ENCODE measurements around the gene ACTG1. TPM values are rescaled to one million over a fixed set of nuclear protein-coding genes. Genes with fewer than 3 reads are reported as not detected.

The ACTG1 gene
- total and polyA plus RNA-seq, 2 of the 13 experiments (the other 11 are each of a cell fraction or from before 2014, with no cell fraction given): 973 to 1,138 TPM

- H3K27ac ChIP-seq (ENCODE audit: extremely low read length, insufficient read depth, low read length): no peak overlapping the region
- FAIRE-seq: no peak
- no peak overlapping the region for H2AFZ ChIP-seq (ENCODE audit: low read length)
- CTCF ChIA-PET (ENCODE audit: low intra/inter-chr PET ratio, low total read pairs): no interaction called here
- ATAC-seq: no peak
- no peaks in the 10 kb centered on the region for H3K9me3 ChIP-seq (ENCODE audit: low read length)
- DNase-seq (ENCODE audit: low spot score): peak; percentile 36
- intact Hi-C loops (cut with micrococcal nuclease; ENCODE audit: unreplicated experiment): no loop called here
- H3K4me2 ChIP-seq (ENCODE audit: low read depth, low read length): no peak overlapping the region
- WGBS (ENCODE audit: low lambda C conversion rate): 88% methylated on average over 16 of the region's 16 CpGs
- H3K79me2 ChIP-seq (ENCODE audit: insufficient read depth, low read length): peaks cover 10% of the 10 kb centered on the region
- POLR2A ChIA-PET: no interaction called here
- in situ Hi-C loops (cut with HindIII; ENCODE audit: extremely low pct_ligation_motif_present, low pct_unique_long_range_greater_than_20kb): no loop called here
- peaks cover 29% of the 10 kb centered on the region for H3K4me1 ChIP-seq (ENCODE audit: insufficient read depth, low read length)
- peaks cover 29 to 52% of the 10 kb centered on the region in 2 experiments for H3K36me3 ChIP-seq (replicated peaks in 1 of 2; ENCODE audit: control insufficient read depth in 1 of 2, insufficient read depth in 2 of 2, low read length in 2 of 2)
- no peak overlapping the region for H3K9ac ChIP-seq (ENCODE audit: insufficient read depth, low read depth, low read length)
- H4K20me1 ChIP-seq (ENCODE audit: insufficient read depth, low read length): peaks cover 4% of the 10 kb centered on the region; the same call in 1 of the 2 replicates
- BruUV-seq (replicated peaks): no TSS peak
- H3K4me3 ChIP-seq (replicated peaks in 1 of 3; ENCODE audit: insufficient read depth in 1 of 3, low read depth in 2 of 3, low read length in 3 of 3): no peak overlapping the region
- H3K27me3 ChIP-seq (ENCODE audit: control insufficient read depth in 1 of 2, insufficient read depth in 2 of 2, low read length in 2 of 2): no peaks in the 10 kb centered on the region; a peak in 1 of 5 replicates
- TF ChIP-seq ASH2L (IDR thresholded peaks at IDR 0.05; ENCODE audit: insufficient read length, low read depth, low read length) (no peak), CTCF (CRISPR knock-in tag; IDR thresholded peaks at IDR 0.05) (peak; percentile 65), ZNF530 (CRISPR knock-in tag; IDR thresholded peaks at IDR 0.05; ENCODE audit: low read depth) (no peak), TGIF2 (CRISPR knock-in tag; IDR thresholded peaks at IDR 0.05) (peak; percentile 44; the same call in 1 of the 2 replicates), NCOA5 (CRISPR knock-in tag; IDR thresholded peaks at IDR 0.05) (no peak), PCBP2 (optimal IDR thresholded peaks at IDR 0.05; ENCODE audit: low read depth, low read length, poor library complexity, severe bottlenecking) (no peak), RBAK (CRISPR knock-in tag; IDR thresholded peaks at IDR 0.05) (no peak), SUZ12 (IDR thresholded peaks at IDR 0.05; ENCODE audit: low read depth, low read length) (no peak), ZNF282 (IDR thresholded peaks at IDR 0.05; ENCODE audit: partially characterized antibody) (no peak), ZFP90 (CRISPR knock-in tag; IDR thresholded peaks at IDR 0.05; ENCODE audit: borderline replicate concordance) (no peak), RORA (CRISPR knock-in tag; IDR thresholded peaks at IDR 0.05) (no peak), DBP (CRISPR knock-in tag; IDR thresholded peaks at IDR 0.05; ENCODE audit: not compliant biosample characterization) (no peak), NFATC3 (CRISPR knock-in tag; IDR thresholded peaks at IDR 0.05) (no peak)
- TF ChIP-seq, protein P1, sequence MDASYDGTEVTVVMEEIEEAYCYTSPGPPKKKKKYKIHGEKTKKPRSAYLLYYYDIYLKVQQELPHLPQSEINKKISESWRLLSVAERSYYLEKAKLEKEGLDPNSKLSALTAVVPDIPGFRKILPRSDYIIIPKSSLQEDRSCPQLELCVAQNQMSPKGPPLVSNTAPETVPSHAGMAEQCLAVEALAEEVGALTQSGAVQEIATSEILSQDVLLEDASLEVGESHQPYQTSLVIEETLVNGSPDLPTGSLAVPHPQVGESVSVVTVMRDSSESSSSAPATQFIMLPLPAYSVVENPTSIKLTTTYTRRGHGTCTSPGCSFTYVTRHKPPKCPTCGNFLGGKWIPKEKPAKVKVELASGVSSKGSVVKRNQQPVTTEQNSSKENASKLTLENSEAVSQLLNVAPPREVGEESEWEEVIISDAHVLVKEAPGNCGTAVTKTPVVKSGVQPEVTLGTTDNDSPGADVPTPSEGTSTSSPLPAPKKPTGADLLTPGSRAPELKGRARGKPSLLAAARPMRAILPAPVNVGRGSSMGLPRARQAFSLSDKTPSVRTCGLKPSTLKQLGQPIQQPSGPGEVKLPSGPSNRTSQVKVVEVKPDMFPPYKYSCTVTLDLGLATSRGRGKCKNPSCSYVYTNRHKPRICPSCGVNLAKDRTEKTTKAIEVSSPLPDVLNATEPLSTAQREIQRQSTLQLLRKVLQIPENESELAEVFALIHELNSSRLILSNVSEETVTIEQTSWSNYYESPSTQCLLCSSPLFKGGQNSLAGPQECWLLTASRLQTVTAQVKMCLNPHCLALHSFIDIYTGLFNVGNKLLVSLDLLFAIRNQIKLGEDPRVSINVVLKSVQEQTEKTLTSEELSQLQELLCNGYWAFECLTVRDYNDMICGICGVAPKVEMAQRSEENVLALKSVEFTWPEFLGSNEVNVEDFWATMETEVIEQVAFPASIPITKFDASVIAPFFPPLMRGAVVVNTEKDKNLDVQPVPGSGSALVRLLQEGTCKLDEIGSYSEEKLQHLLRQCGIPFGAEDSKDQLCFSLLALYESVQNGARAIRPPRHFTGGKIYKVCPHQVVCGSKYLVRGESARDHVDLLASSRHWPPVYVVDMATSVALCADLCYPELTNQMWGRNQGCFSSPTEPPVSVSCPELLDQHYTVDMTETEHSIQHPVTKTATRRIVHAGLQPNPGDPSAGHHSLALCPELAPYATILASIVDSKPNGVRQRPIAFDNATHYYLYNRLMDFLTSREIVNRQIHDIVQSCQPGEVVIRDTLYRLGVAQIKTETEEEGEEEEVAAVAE (CRISPR knock-in tag; IDR thresholded peaks at IDR 0.05; ENCODE audit: borderline replicate concordance): no peak
- TF ChIP-seq, protein P2, sequence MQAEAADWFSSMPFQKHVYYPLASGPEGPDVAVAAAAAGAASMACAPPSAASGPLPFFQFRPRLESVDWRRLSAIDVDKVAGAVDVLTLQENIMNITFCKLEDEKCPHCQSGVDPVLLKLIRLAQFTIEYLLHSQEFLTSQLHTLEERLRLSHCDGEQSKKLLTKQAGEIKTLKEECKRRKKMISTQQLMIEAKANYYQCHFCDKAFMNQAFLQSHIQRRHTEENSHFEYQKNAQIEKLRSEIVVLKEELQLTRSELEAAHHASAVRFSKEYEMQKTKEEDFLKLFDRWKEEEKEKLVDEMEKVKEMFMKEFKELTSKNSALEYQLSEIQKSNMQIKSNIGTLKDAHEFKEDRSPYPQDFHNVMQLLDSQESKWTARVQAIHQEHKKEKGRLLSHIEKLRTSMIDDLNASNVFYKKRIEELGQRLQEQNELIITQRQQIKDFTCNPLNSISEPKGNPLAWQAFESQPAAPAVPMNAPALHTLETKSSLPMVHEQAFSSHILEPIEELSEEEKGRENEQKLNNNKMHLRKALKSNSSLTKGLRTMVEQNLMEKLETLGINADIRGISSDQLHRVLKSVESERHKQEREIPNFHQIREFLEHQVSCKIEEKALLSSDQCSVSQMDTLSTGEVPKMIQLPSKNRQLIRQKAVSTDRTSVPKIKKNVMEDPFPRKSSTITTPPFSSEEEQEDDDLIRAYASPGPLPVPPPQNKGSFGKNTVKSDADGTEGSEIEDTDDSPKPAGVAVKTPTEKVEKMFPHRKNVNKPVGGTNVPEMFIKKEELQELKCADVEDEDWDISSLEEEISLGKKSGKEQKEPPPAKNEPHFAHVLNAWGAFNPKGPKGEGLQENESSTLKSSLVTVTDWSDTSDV (CRISPR knock-in tag; IDR thresholded peaks at IDR 0.05): no peak
These were observed 36.5 kb upstream of the ACTG1 start for GRCh38 chr17:81549031-81549557.
